GM19438 (cell line): ENCODE data around the gene RGS4.
"Not testable (repeated sequence)": the region's sequence is repeated elsewhere in the genome, so short reads cannot be mapped to it uniquely, and the experiment has no call there.

Experiments
- ATAC-seq: cut with Tn5 transposase; IDR thresholded peaks from one replicate; pipeline ENCODE4 v1.9.1; 2021; ENCODE audit warnings: low read depth; ENCODE audit not compliant: unreplicated experiment

RGS4 gene

GRCh38 chr1:163066686-163067085 lies 2.5 kb upstream of the RGS4 start:
- ATAC-seq, result no peak

DNA sequence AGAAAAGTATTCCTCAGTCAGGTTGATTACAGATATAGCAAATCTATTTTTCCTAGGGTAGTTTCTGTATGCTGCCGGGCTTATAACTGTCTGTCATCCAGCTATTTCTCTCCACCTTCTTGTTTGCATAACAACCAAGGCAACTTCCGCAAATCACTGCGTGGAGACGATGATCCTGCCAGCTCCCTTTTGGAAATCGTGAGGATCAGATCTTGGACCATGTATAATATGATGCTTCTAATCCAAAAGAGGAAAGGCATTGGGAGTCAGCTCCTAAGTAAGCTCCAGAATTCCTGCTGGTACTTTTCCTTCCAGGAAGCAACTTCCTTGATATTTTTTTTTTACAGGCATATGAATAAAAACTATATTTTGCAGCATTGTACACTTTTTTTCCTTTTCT lies 445 bp upstream of the RGS4 start:
- ATAC-seq, result no peak

- ATAC-seq, result no peak
Measured at GRCh38 chr1:163069655-163070277, 605 bp downstream of the RGS4 start.

DNA sequence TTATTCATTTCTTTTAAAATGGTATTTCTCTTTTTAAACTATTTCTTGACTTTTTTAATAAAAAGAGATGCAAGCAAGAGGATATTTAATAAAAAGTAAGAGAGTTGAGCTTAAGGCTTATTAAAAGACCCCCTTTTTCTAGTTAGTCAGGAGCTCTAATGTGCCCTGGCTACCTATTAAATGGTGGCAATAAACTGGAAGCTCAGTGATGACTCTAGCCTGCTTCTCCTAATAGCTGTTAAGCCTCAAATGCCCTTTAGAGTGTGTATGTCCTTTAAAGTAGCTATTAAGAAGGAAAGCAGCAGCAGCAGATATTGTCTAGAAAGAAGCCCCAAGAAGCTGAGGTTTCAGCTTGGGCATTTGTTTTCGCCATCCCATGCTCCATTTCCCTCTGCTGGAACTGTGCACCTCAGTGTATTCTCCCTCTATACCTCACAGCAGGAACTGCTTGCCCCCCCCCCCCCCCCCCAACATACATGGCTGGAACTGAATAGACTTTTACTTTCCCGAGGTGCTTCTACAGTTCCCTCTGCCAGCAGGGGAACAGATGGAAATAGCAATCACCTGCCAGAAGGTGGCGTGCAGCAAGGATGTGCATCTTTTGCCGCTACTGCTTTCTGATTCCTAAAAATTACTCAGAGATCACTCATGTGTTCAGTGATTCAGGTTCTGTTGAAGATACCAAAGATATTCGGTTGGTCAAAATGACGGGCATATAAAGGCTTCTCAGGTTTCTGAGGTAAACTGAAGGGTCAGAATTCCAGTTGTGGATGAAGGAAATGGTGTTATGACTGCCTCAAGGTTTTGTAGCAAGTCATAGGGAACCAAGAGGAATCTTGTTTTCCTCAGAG lies 2.5 kb downstream of the RGS4 start:
- ATAC-seq, result no peak

- no peak for ATAC-seq
Measured at GRCh38 chr1:163072658-163073057, 3.5 kb downstream of the RGS4 start.

DNA sequence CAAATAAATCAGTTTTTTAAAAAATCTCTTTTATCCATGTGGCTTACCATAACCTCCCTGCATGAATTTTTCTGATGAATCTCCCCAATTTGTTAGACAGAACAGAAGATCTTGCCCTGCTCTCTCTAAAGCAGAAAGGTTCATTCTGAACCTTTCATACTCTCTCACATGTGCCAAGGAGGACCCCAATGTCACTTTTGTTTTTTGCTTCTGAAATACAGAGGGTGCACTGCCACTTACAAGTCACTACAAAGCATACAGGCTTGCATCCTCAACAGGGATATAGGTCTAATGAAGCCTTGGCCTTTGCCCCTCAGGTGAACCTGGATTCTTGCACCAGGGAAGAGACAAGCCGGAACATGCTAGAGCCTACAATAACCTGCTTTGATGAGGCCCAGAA lies 4.8 kb downstream of the RGS4 start:
- ATAC-seq, result no peak

GRCh38 chr1:163074716-163075284 lies 5.6 kb downstream of the RGS4 start:
- ATAC-seq, result no peak

DNA sequence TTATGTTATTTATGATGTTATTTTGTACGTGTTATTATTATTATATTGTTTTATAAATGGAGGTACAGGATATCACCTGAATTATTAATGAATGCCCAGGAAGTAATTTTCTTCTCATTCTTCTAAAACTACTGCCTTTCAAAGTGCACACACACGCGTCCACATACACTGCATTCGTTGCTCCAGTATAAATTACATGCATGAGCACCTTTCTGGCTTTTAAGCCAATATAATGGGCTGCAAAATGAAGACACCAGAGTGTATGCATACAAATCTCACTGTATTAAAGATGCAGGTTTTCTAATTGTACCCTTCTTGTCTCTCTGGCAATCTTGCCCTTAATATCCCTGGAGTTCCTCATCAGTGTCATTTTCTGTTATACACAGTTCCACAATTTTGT lies 6.9 kb downstream of the RGS4 start:
- ATAC-seq, result no peak

DNA sequence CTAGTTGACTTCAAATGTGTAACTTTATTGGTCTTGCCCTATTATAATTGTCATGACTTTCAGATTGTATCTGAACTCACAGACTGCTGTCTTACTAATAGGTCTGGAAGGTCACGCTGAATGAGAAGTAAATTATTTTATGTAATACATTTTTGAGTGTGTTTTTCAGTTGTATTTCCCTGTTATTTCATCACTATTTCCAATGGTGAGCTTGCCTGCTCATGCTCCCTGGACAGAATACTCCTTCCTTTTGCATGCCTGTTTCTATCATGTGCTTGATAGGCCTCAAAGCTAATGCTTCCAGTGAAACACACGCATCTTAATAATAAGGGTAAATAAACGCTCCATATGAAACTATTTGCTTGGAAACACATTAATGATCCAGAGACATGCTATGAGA lies 7.3 kb downstream of the RGS4 start:
- no peak for ATAC-seq

- ATAC-seq, result no peak
Measured at GRCh38 chr1:163076981-163077761, 8.0 kb downstream of the RGS4 start.

DNA sequence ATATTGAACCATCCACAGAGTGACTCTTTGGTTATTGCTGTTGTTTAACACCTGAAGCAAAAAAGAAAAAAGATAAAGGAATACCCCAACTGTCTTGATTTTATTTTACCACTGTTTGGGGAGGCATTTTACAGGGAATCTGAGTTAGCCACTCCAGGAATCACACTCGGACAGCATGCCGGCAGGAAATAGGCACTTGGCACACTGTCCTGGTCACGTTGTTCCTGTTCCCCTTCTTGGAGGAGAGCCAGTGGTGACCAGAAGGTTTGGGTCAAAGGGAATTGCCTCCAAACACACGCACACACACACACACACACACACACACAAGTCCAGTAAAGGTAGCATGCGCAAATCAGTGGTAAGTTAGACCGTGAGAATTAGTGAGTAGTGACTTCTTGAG lies 13.8 kb downstream of the RGS4 start:
- no peak for ATAC-seq

DNA sequence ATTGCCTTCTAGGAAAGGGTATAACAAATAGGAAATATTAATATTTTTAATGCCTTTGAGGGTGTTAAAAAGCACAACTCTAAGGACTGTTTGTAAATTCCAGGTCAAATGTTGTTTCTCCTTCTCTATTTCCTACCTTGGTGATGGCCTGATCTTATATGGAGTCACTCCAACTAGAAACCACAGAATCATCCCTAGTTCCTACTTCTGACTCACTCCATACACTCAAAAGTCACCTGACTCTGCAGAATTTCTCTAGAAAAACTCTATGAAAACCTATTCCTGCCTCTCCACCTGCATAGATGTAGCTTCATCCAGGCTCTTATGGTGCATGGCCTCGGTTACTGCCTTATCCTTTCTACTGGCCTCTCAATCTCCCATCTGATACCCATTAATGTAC lies 14.5 kb downstream of the RGS4 start:
- ATAC-seq, result no peak

DNA sequence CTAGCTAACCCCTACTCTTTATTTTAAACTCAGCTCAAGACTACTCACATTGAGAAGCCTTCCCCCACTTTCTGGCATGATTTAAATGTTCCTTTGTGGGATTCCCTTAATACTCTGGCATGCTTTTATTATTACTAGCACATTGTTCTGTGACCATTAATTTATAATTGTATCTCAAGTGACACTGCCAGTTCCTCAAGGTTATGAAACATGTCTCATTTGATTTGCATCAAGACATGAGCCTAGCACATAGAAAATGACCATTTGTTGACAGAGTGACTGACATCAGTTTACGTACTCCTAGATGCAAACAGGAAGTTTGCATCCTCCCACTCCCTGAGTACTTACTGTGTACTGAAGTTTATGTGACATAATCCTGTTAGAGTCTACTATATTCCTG lies 15.2 kb downstream of the RGS4 start:
- ATAC-seq, result no peak

GRCh38 chr1:163085041-163085903 lies 16.1 kb downstream of the RGS4 start:
- no peak for ATAC-seq

DNA sequence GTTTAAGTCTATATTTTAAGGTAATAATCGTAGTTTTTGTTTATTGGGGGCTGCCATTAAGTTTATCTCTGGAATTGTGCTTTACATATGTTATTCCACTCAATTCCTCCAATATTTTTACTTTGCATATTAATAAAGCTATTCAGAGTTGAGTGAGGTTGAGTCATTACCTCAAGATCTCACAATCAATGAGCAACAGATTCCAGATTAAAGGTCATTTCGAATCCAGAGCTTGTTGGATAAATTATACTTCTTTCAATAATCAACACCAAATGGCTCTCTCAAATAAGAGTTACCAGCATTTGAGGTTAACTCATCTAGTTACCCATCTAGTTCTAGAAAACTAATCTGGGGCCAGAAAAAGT lies 16.7 kb downstream of the RGS4 start:
- no peak for ATAC-seq

DNA sequence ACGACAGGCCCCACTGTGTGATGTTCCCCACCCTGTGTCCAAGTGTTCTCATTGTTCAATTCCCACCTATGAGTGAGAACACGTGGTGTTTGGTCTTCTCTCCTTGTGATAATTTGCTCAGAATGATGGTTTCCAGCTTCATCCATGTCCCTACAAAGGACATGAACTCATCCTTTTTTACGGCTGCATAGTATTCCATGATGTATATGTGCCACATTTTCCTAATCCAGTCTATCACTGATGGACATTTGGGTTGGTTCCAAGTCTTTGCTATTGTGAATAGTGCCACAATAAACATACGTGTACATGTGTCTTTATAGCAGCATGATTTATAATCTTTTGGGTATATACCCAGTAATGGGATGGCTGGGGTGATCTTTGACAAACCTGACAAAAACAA lies 20.0 kb downstream of the RGS4 start:
- not testable (repeated sequence) for ATAC-seq

DNA sequence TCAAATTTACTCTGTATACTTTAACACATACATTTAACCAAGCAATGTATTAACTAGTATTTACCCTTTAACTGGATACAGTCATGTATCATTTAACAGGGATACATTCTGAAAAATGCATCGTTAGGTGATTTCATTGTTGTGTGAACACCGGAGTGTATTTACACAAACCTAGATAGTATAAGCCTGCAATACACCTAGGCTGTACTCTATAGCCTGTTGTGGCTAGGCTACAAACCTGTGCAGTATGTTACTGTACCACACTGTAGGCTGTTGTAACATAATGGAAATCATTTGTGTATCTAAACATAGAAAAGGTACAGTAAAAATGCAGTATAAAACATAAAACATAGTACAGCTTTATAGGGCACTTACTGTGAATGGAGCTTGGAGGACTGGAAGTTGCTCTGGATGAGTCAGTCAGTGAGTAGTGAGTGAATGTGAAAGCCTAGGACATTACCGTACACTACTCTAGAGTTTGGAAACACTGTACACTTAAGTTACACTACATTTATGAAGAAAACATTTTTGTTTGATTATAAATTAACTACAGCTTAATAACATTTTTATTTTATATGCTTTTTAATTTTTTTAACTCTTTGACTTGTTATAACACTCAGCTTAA lies 21.3 kb downstream of the RGS4 start:
- ATAC-seq, result no peak

DNA sequence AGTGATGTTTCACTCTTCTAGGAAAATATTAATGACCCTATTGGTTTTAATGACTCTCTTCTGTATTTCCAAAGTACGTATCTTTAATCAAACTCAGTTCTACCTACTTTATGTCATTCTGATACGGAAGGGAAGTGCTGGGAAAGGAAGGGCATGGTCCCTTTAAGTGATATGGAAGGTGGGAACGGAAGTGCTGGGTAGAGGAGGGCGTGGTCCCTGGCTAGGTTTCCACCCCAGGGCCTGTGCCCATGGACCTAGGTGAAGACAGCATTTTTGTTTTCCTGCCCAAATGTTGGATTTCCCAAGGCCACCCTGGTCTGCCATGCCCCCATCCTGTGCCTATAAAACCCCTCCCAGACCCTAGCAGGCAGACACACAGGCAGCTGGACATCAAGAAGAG lies 24.0 kb downstream of the RGS4 start:
- no peak for ATAC-seq

- ATAC-seq, result no peak
Measured at GRCh38 chr1:163093579-163093978, 24.4 kb downstream of the RGS4 start.

DNA sequence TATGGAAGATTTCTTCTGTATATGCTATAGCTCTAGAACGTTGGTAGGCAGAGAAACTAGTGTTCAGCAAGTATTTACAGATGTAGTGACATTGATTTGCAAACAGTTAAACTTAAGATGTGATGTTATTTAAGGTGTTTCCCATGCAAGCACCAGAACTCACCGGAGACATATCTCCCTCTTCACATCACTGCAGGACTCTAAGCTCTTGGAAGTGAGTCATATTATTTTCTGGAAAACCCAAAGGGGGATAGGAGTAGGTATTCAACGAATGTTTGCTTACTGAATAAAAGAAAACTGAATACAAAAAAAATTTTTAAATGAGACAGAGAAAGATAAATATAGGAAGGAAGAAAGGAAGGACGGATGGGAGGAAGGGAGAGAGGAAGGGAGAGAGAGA lies 25.0 kb downstream of the RGS4 start:
- no peak for ATAC-seq
